NT2/D1 (cell line): ENCODE data around the gene SMG6.
A peak's percentile ranks its signal among the peaks of the same experiment; 100 is the strongest.
"Not testable (repeated sequence)": the region's sequence is repeated elsewhere in the genome, so short reads cannot be mapped to it uniquely, and the experiment has no call there.

Source experiments
- DNase-seq: peaks from one replicate; pipeline ENCODE4 v3.0.0-alpha.2; 2011; ENCODE audit warnings: low read depth, low spot score
- H3K27me3 ChIP-seq: 2 replicates; pipeline ENCODE4 v1.6.0; 2011; ENCODE audit warnings: mild to moderate bottlenecking; ENCODE audit not compliant: insufficient read length, insufficient read depth
- H3K36me3 ChIP-seq: 2 replicates; pipeline ENCODE4 v1.6.1; 2011; ENCODE audit warnings: mild to moderate bottlenecking, low read length, mixed read lengths; ENCODE audit not compliant: insufficient read depth, insufficient read length
- H3K4me1 ChIP-seq: 2 replicates; pipeline ENCODE4 v1.5.1; 2011; ENCODE audit not compliant: insufficient read depth, insufficient read length
- H3K4me3 ChIP-seq: 2 replicates; pipeline ENCODE4 v1.5.1; 2011; ENCODE audit warnings: low read depth; ENCODE audit not compliant: insufficient read length
- H3K9ac ChIP-seq: 2 replicates; pipeline ENCODE4 v1.6.0; 2011; ENCODE audit warnings: low read depth; ENCODE audit not compliant: insufficient read length
- H3K9me3 ChIP-seq: 2 replicates; pipeline ENCODE4 v1.5.1; 2011; ENCODE audit warnings: mild to moderate bottlenecking, low read length; ENCODE audit not compliant: insufficient read depth
- SUZ12 ChIP-seq: IDR thresholded peaks from 2 replicates; pipeline ENCODE4 v1.6.1; 2011; ENCODE audit not compliant: insufficient read length, insufficient read depth; ENCODE audit errors: extremely low read depth
- YY1 ChIP-seq: IDR thresholded peaks from 2 replicates; pipeline ENCODE4 v1.6.1; 2011; ENCODE audit not compliant: insufficient read length, insufficient read depth
- ZNF274 ChIP-seq: IDR thresholded peaks from 2 replicates; pipeline ENCODE4 v1.6.1; 2011; ENCODE audit warnings: mild to moderate bottlenecking, low read depth, low read length

The SMG6 gene

DNA sequence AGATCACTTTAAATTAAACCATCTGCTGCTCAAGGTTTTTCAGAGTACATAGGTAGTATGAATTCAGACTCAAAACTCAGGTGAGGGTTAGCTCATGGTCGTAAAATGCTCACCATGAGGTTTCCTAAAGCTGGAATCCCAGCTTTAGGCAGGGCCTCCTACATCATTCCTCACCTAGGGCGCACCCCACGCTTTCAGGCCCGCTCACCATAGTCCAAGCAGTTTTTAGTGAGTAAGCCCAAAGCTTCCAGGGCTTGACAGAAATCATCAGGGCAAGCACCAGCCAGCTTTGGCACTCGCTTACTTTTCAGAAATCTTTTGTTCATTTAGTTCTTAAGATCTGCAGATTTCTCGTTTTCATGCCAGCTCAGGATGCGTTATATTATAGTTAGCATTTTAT is 158.9 kb downstream of the SMG6 start:
- H3K27me3 ChIP-seq = no peaks in the 10 kb centered on the region
- no peak overlapping the region for H3K4me3 ChIP-seq
- no peaks in the 10 kb centered on the region for H3K9me3 ChIP-seq
- H3K4me1 ChIP-seq = no peaks in the 10 kb centered on the region
- TF ChIP-seq YY1 (no peak), ZNF274 (no peak), SUZ12 (no peak)
- H3K36me3 ChIP-seq = no peaks in the 10 kb centered on the region
- H3K9ac ChIP-seq = no peak overlapping the region
- DNase-seq = no peak

DNA sequence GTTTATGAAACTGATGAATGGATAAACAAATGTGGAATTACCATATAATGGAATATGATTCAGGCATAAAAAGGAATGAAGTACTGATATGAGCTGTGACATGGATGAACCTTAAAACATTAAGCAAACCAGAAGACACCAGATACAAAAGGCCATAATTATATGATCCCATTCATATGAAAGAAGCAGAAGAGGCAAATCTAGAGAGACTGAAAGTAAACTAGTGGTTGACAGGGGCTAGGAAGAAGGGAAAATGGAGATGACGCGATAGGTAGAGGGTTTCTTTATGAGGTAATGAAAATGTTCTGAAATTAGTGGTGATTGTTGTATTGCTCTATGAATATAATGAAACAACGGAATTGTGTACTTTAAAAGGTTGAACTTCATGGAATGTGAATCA is 160.3 kb downstream of the SMG6 start:
- TF ChIP-seq ZNF274 (no peak), SUZ12 (no peak), YY1 (no peak)
- DNase-seq = no peak

DNA sequence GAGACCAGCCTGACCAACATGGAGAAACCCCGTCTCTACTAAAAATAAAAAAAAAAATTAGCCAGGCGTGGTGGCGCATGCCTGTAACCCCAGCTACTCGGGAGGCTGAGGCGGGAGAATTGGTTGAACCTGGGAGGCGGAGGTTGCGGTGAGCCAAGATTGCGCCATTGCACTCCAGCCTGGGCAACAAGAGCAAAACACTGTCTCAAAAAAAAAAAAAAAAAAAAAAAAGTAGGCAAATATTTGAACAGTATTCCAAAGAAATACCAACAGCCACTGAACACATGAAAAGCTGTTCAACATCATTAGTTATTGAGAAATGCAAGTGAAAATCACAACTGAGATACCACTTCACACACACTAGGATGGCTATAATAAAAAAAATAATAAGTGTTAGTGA is 160.9 kb downstream of the SMG6 start:
- not testable (repeated sequence) for H3K27me3 ChIP-seq, H3K9ac ChIP-seq, DNase-seq, H3K4me1 ChIP-seq, H3K36me3 ChIP-seq, H3K4me3 ChIP-seq, H3K9me3 ChIP-seq

More for the DNA sequence above, 160.3 kb downstream of the SMG6 start:
- no peaks in the 10 kb centered on the region for H3K4me1 ChIP-seq
- no peaks in the 10 kb centered on the region for H3K9me3 ChIP-seq
- H3K27me3 ChIP-seq = no peaks in the 10 kb centered on the region
- no peak overlapping the region for H3K9ac ChIP-seq
- no peaks in the 10 kb centered on the region for H3K36me3 ChIP-seq
- H3K4me3 ChIP-seq = no peak overlapping the region

GRCh38 chr17:2140683-2141082 is 162.9 kb downstream of the SMG6 start:
- H3K9me3 ChIP-seq = no peaks in the 10 kb centered on the region
- no peak for DNase-seq
- no peak overlapping the region for H3K4me3 ChIP-seq
- H3K27me3 ChIP-seq = no peaks in the 10 kb centered on the region
- no peaks in the 10 kb centered on the region for H3K4me1 ChIP-seq
- H3K36me3 ChIP-seq = no peaks in the 10 kb centered on the region
- TF ChIP-seq SUZ12 (no peak), YY1 (no peak), ZNF274 (no peak)
- no peak overlapping the region for H3K9ac ChIP-seq

DNA sequence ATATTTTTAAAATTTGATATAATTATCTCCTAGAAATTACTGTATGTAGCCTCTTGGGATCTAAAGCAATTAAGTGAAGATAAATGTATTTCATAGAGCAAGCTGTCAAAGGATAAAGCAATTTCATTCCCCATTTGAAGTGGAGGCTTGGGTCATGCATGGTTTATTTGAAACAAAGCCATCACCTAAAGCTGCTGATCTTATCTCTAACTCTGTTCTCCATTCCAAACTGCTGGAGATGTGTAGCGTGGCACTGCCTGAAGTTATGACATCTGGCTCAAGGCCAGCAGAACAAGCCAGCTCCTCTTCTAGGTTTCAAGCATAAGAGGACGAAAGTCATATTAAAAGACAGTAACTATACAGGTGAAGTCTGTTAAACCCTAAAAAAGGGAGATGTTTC is 164.8 kb downstream of the SMG6 start:
- TF ChIP-seq ZNF274 (no peak), SUZ12 (no peak), YY1 (no peak)
- no peak for DNase-seq
- no peak overlapping the region for H3K9ac ChIP-seq
- H3K4me3 ChIP-seq = no peak overlapping the region
- H3K9me3 ChIP-seq = no peaks in the 10 kb centered on the region
- no peaks in the 10 kb centered on the region for H3K27me3 ChIP-seq
- H3K36me3 ChIP-seq = no peaks in the 10 kb centered on the region
- no peaks in the 10 kb centered on the region for H3K4me1 ChIP-seq

GRCh38 chr17:2138318-2138717 is 165.3 kb downstream of the SMG6 start:
- Histone ChIP-seq H3K4me3 (no peak overlapping the region), H3K27me3 (no peaks in the 10 kb centered on the region), H3K9me3 (no peaks in the 10 kb centered on the region), H3K4me1 (no peaks in the 10 kb centered on the region), H3K36me3 (no peaks in the 10 kb centered on the region), H3K9ac (no peak overlapping the region)
- DNase-seq = no peak
- no peak for TF ChIP-seq SUZ12
- no peak for TF ChIP-seq YY1
- no peak for TF ChIP-seq ZNF274

GRCh38 chr17:2137342-2138098 is 166.1 kb downstream of the SMG6 start:
- Histone ChIP-seq H3K4me3 (no peak overlapping the region), H3K9ac (no peak overlapping the region), H3K36me3 (no peaks in the 10 kb centered on the region), H3K27me3 (no peaks in the 10 kb centered on the region), H3K9me3 (no peaks in the 10 kb centered on the region), H3K4me1 (no peaks in the 10 kb centered on the region)
- peak; percentile 56 for DNase-seq
- no peak for TF ChIP-seq ZNF274
- TF ChIP-seq SUZ12 = no peak
- TF ChIP-seq YY1 = no peak
